SU-DHL-6 (cell line): ENCODE measurements around the gene TBC1D1.

ENCODE experiments used
- EZH2phosphoT487 ChIP-seq: fragments of 200-600 bp; sonication (generic), shearing (Covaris generic); conservative IDR thresholded peaks from 2 replicates; pipeline ENCODE4 v1.6.1; 2018; ENCODE audit warnings: mild to moderate bottlenecking, antibody characterized with exemption, low read length, moderate library complexity, mixed read lengths
- TF ChIP-seq, protein P1 (sequence below): fragments of 200-600 bp; sonication (generic); IDR thresholded peaks from one replicate; pipeline ENCODE4 v1.5.1; 2017; ENCODE audit warnings: antibody characterized with exemption, mild to moderate bottlenecking, low read length, moderate library complexity; ENCODE audit not compliant: insufficient read depth, poor library complexity, severe bottlenecking

DNA sequence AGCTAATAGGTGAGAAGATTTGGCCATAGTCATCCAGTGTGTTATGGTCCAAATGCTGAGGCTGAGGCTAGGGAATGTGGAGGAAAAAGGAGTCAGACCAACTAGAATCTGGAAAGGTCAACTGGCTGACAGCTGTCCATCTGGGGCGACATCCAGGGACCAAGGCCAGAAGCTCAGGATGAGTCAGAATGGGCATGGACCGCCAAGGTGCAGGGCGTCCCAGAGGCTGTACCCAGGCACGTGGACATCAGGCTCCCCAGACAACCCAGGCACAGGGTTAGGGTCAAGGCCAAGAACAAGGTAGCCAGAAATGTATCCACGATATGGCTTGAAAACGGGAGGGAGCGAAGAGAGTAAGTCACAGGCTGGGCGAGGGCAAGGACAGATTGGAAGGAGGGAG, 43.2 kb downstream of the TBC1D1 start:
- TF ChIP-seq, protein P1, sequence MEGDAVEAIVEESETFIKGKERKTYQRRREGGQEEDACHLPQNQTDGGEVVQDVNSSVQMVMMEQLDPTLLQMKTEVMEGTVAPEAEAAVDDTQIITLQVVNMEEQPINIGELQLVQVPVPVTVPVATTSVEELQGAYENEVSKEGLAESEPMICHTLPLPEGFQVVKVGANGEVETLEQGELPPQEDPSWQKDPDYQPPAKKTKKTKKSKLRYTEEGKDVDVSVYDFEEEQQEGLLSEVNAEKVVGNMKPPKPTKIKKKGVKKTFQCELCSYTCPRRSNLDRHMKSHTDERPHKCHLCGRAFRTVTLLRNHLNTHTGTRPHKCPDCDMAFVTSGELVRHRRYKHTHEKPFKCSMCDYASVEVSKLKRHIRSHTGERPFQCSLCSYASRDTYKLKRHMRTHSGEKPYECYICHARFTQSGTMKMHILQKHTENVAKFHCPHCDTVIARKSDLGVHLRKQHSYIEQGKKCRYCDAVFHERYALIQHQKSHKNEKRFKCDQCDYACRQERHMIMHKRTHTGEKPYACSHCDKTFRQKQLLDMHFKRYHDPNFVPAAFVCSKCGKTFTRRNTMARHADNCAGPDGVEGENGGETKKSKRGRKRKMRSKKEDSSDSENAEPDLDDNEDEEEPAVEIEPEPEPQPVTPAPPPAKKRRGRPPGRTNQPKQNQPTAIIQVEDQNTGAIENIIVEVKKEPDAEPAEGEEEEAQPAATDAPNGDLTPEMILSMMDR = no peak
- no peak for TF ChIP-seq EZH2phosphoT487
